ES-I3 (cell line): ENCODE measurements around the gene ELMOD2.
"Not testable (repeated sequence)": the region's sequence is repeated elsewhere in the genome, so short reads cannot be mapped to it uniquely, and the experiment has no call there.

Source experiments
- H3K36me3 ChIP-seq: 2 replicates; pipeline ENCODE4 v1.6.1; 2013; ENCODE audit warnings: mild to moderate bottlenecking, low read length, control low read depth, moderate library complexity; ENCODE audit not compliant: insufficient read depth
- H3K4me1 ChIP-seq: 2 replicates; pipeline ENCODE4 v1.6.1; 2013; ENCODE audit warnings: mild to moderate bottlenecking, control low read depth, low read length; ENCODE audit not compliant: insufficient read depth
- H3K9ac ChIP-seq: 2 replicates; pipeline ENCODE4 v1.6.1; 2013; ENCODE audit warnings: low read depth, mild to moderate bottlenecking, low read length, moderate library complexity
- H3K9me3 ChIP-seq: 2 replicates; pipeline ENCODE4 v1.6.1; 2013; ENCODE audit warnings: mild to moderate bottlenecking, low read length, moderate library complexity; ENCODE audit not compliant: control insufficient read depth, insufficient read depth

The ELMOD2 gene, protein sequence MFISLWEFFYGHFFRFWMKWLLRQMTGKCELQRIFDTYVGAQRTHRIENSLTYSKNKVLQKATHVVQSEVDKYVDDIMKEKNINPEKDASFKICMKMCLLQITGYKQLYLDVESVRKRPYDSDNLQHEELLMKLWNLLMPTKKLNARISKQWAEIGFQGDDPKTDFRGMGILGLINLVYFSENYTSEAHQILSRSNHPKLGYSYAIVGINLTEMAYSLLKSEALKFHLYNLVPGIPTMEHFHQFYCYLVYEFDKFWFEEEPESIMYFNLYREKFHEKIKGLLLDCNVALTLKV

DNA sequence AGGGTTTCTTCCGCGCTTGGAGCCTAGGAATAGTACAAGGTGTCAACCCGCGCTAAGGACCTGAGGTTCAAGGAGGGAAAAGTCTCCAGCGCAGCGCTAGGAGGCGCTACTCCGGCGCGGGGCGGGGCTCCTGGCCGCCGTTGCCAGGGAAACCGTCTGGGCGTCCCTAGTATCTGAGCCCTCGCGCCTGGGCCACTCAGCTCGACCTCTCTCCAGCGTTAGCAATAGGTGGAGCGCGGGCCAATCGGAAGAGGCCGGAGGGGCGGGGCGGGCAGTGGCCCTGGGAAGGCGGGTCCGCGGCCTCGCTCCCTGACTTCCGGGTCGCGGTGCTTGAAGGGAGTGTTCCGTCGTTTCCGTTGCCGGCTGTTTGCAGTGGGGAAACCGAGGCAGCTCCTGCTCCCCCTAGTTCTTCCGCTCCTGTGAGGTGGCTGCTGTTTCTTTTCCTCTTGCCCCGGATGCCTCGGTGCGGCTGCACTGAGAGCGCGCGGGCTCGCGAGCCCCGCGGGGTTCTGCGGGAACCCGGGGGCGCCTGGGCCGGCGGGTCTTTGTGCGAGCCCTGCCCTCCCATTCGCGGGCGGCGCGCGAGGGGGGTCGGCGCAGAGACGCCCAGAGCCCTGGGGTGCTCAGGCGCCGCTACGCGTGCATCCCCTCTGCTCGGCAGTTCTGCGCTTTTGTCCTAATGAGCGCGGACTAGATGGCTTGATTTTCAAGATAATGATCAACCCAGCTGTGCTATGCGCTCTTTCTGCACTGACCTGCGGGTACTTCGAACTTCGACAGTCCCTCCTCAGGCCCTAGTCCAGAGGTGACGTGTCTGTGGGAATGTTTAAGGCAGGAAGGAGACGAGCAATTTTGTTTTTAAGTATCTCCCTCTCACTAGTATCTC lies at the start of gene ELMOD2:
ELMOD2 (plus strand) TSS at position 312 of the 886 bp plus-strand sequence. CDS start 1,261 bp downstream, outside the sequence.
- Histone ChIP-seq H3K9ac (peak within 1 kb of the TSS; percentile 92), H3K4me1 (no peaks in the 10 kb centered on the region), H3K36me3 (peaks cover 4% of the 10 kb centered on the region), H3K9me3 (no peaks in the 10 kb centered on the region)

DNA sequence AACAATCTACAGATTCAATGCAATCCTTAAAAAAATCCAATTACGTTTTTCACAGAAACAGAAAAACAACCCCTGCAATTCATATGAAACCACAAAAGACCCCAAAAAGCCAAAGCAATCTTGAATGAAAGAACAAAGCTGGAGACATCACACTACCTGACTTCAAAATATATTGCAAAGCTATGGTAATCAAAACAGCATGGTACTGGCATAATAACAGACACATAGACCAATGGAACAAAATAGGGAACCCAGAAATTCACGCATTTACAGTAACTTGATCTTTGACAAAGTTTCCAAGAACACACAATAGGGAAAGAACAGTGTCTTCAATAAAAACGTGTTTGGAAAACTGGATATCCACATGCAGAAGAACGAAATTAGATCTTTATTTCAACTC lies 40.5 kb upstream of the ELMOD2 start:
- no peaks in the 10 kb centered on the region for H3K4me1 ChIP-seq
- H3K36me3 ChIP-seq = no peaks in the 10 kb centered on the region
- H3K9ac ChIP-seq = no peak overlapping the region
- no peaks in the 10 kb centered on the region for H3K9me3 ChIP-seq

DNA sequence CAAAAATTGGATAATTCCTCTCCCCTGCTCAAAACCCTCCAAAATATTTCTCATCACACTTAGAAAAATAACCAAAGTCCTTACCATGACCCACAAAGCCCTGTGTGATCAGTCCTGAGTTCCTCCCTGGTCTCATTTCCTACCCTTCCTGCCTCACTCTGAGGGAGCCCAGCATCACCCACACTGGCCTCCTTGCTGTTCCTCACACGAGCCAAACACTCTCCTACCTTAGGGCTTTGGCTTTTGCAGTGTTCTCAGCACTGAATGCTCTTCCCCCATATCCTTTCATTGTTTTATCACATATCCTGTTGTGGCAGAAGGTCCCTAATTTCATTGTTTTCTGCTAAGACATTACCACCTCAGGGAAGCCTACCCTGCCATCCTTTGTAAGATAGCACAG lies 38.0 kb upstream of the ELMOD2 start:
- H3K4me1 ChIP-seq = no peaks in the 10 kb centered on the region
- no peaks in the 10 kb centered on the region for H3K9me3 ChIP-seq
- H3K9ac ChIP-seq = no peak overlapping the region
- H3K36me3 ChIP-seq = no peaks in the 10 kb centered on the region

DNA sequence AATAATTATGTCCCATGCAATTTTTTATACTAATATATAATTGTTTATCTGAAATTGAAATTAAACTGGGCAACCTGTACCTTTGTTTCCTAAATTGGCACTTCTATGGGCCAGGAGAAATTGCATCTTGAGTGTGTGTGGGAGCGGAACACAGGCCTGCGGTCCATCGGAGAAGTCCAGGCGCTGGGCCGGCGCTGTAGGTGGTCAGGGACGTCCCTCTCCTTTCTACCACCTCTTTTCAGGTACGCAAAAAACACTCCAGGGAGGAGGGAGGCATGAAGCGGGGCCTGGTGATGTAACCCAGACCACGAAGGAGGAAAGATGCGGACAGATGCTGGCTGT lies 26.6 kb upstream of the ELMOD2 start:
- no peaks in the 10 kb centered on the region for H3K36me3 ChIP-seq
- no peaks in the 10 kb centered on the region for H3K9me3 ChIP-seq
- no peaks in the 10 kb centered on the region for H3K4me1 ChIP-seq
- H3K9ac ChIP-seq = peak overlapping the region; percentile 65

DNA sequence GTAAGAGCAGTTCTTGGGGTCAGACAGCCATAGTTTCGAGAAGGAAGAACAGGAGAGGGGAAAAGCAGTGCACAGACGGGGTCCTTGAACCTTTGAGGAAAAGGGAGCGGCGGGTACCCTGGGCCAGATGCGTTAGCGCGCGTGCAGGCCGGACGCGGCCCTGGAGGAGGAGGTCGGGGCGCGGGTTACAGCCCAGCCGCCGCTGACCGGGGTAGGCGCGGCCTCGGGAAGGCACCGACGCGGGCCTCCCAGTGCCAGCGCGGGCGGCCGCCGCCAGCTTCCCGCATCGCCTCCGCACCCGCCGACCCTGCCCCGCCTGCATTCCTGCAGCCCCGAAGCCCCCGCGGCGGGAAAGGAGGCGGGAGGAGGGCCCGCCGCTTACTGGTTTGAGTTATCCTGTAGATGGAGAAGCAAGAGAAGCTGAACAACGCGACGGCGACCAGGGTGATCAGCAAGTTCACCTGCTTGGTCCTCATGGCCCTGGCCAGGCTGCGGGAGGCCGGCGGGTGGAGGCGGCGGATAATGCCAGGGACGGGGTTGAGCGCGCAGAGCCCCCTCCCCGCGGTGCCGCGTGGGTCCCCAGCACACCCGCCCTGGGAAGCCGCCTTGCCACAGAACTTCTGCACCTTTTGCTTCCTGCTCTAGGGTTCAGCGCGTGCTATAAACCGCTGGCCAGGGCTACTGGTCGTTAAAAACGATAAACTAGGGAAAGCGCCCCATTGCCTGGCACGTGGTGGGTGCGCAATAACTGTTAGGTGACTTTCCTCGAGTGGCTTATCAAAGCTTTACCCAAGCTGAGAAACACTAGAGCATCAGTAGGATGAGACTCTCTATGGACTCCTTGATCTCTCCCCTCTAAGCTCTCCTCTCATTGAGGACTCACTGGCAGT lies 26.0 kb upstream of the ELMOD2 start, which contains the start of gene MGAT4D:
MGAT4D (minus strand) TSS at position 547 of the 890 bp plus-strand sequence; CDS start at position 476, 71 bp downstream.
- H3K9ac ChIP-seq = peak within 1 kb of the TSS; percentile 65
- H3K9me3 ChIP-seq = no peaks in the 10 kb centered on the region
- no peaks in the 10 kb centered on the region for H3K36me3 ChIP-seq
- H3K4me1 ChIP-seq = no peaks in the 10 kb centered on the region

DNA sequence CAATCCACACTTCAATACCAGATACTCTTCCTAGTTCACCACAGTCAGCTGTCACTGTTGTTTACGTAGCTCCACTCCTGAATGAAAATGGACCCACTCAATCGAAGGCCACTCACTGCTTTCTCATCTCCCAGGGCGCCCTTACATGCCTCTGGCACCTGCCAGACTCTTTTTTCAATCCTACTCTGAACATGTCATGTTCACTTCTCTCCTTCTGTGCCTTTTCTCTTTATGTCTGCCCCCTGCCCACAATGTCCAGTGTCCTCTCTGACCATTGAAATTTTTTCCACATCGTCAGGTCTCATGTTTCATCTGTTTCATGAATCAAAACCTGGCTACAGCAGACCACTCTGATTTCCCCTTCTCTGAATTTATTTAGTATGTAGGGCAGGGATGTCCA lies 24.6 kb upstream of the ELMOD2 start:
- no peak overlapping the region for H3K9ac ChIP-seq
- no peaks in the 10 kb centered on the region for H3K4me1 ChIP-seq
- no peaks in the 10 kb centered on the region for H3K9me3 ChIP-seq
- no peaks in the 10 kb centered on the region for H3K36me3 ChIP-seq

DNA sequence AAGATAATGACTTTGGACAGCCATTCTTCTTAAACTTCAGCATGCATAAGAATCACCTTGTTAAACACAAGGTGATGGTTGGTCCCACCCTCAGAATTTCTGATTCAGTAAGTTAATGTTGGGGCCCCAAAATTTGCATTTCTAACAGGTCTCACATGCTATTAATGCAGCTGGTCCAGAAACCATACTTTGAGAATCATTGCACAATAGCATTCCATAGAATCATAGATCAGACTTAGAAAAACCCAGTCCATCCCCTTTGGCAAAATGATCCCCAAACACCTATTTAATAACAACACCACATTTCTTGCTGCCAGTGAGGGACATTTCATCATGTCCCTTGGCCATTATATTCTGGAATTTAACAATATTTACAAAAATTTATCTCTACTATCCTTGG lies 19.7 kb upstream of the ELMOD2 start:
- Histone ChIP-seq H3K36me3 (no peaks in the 10 kb centered on the region), H3K4me1 (no peaks in the 10 kb centered on the region), H3K9ac (no peak overlapping the region), H3K9me3 (no peaks in the 10 kb centered on the region; the same call in 1 of the 2 replicates)

DNA sequence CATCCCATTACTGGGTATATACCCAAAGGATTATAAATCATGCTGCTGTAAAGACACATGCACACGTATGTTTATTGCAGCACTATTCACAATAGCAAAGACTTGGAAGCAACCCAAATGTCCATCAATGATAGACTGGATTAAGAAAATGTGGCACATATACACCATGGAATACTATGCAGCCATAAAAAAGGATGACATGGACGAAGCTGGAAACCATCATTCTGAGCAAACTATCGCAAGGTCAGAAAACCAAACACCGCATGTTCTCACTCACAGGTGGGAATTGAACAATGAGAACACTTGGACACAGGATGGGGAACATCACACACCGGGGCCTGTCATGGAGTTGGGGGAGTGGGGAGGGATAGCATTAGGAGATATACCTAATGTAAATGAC lies 10.2 kb upstream of the ELMOD2 start:
- H3K9me3 ChIP-seq, H3K9ac ChIP-seq, H3K4me1 ChIP-seq, H3K36me3 ChIP-seq: not testable (repeated sequence)

DNA sequence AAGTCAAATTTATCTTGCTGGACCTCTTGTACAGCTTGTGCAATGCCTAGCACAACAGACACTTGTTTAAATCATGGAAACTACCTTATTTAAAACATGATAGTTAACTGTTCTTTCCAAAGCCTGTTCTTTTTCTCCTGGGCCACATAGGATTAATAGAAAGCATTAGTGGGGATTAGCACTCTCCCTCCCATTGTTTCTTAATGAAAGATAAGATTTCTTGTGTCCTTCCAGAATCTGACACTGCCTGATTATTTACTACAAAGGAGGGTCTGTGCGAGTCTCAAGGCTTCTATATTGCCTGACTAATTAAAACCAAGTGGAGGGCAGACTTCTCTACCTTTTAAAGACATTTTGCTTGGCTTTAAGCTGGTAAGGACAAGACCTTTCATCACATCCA lies 8.5 kb upstream of the ELMOD2 start:
- Histone ChIP-seq H3K9me3 (no peaks in the 10 kb centered on the region), H3K4me1 (no peaks in the 10 kb centered on the region), H3K9ac (no peak overlapping the region), H3K36me3 (no peaks in the 10 kb centered on the region)

DNA sequence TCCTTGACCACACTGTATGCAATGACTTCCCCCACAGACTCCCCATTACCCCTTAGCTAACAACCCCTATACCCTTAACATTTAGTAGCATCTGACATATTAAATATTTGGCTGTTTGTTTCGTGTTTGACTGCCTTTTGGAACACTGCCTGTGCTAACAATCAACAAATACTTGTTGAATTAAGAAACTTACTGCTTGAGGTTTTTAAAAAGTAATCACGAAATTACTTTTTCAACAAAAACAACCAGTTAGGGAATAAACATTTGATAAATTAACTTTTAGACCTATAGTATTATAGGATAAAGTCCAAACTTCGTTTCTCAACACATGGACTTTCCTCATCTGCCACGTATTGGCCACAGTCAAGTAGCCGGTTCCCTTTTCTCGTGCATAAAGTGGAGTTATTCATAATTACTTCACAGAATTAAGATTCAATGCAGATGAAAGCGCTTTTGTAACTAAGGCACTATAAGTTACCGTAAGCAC lies 555 bp upstream of the ELMOD2 start:
- Histone ChIP-seq H3K9me3 (no peaks in the 10 kb centered on the region), H3K9ac (peak overlapping the region; percentile 55; the same call in 1 of the 2 replicates), H3K4me1 (no peaks in the 10 kb centered on the region), H3K36me3 (peaks cover 4% of the 10 kb centered on the region)

DNA sequence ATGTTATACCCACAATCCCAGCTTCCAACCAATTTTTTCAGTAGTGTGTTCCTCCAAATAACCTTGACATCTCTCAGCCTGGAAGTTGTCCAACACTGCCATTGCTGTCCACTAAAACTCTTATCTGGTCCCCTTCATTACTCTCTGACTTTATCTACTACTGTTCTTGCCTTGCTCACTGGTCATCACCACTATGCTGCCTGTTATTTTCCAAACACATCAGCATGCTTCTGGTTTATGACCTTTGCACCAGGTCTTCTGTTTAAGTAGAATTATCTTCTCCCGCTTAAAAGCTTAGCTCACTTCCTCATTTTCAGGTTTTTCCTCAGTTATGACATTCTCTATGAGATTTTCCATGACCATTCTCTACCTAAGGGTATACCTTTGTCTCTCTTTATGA lies 5.5 kb downstream of the ELMOD2 start:
- H3K36me3 ChIP-seq = peaks cover 4% of the 10 kb centered on the region
- H3K9ac ChIP-seq = no peak overlapping the region
- no peaks in the 10 kb centered on the region for H3K9me3 ChIP-seq
- no peaks in the 10 kb centered on the region for H3K4me1 ChIP-seq

DNA sequence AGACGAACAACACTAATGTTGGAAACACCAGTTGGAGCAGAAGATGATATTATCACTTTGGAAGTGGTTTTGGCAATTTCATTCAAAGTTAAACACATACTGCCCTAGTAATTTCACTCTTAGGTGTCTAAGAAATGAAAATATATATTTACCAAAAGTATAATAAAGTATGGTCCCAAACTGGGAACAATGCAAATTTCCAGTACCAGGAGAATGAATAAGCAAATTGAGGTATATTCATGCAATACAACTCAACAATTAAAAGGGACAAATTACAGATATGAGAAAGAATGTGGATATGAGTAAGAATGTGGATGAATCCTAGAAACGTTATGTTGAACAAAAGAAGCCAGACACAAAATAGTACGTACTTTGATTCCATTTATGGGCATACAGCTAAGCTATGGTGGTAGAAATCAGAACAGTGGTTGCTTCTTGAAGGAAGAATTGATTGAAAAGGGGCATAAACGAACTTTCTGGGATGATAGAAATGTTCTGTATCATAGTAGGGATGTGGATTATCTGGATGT lies 10.0 kb downstream of the ELMOD2 start:
- Histone ChIP-seq H3K9me3 (no peaks in the 10 kb centered on the region), H3K4me1 (no peaks in the 10 kb centered on the region), H3K9ac (no peak overlapping the region), H3K36me3 (no peaks in the 10 kb centered on the region)

DNA sequence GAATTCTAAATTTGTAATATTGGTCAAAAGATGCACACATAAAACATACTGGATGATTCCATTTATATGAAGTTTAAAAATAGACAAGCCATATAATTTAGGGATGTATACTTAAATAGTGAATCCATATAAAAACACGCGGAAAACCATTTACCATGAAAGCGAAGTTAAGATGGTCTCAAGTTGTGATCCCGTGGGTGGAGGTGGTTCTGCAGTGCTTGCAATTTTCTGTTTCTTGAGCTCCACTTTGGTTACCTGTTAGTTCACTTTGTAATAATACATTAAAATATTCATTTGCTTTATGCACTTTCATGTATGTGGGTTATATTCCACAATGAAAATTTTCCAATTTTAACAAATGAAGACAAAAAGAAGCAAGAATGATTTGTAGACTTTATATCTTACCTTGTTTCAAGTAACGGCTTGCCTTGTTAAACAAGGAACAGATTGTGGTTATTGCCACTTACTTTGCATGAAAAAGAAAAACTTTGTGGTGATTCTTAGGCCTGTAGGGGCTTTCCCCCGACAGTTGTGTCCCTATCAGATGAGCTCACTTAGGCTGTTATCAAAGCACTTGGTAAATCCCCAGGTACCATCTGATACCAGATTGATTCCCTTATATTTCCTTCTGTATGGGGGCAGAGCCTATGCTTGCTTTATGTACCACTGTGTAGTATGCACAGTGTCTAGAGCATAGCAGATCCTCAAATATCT lies 32.6 kb downstream of the ELMOD2 start:
- H3K9me3 ChIP-seq = no peaks in the 10 kb centered on the region
- no peaks in the 10 kb centered on the region for H3K36me3 ChIP-seq
- H3K4me1 ChIP-seq = peaks cover 23% of the 10 kb centered on the region
- no peak overlapping the region for H3K9ac ChIP-seq
